IMR-90 (cell line): Measurements from ENCODE around the gene BCAS1. TPM values are rescaled to one million over a fixed set of nuclear protein-coding genes. Genes with fewer than 3 reads are reported as not detected.

ENCODE experiments used
- ATAC-seq: fragments of 200-7000 bp; cut with Tn5 transposase; 2 replicates; pipeline ENCODE4 v1.9.1; 2020; ENCODE audit warnings: low read depth, mild to moderate bottlenecking, moderate library complexity
- BruUV-seq: library from RNA; stranded (reverse); fragments of 400-500 nt; replicated peaks from 2 replicates; lab custom pipeline; 2021; lab: Mats Ljungman, UMichigan
- CTCF ChIA-PET: fragments of 300-600 bp; formaldehyde crosslinking; extraction: SDS; loops from one replicate; lab custom pipeline; 2021; ENCODE audit warnings: antibody characterized with exemption; lab: Yijun Ruan, JAX
- POLR2A ChIA-PET: fragments of 300-600 bp; sonication (Branson Sonifier 250); formaldehyde crosslinking; loops from one replicate; lab custom pipeline; 2022; ENCODE audit warnings: antibody characterized with exemption; ENCODE audit not compliant: unreplicated experiment; lab: Charles Lee
- DNase-seq: peaks from one replicate; pipeline ENCODE4 v3.0.0; 2013
- H2AFZ ChIP-seq: replicated peaks from 2 replicates; pipeline ENCODE3; 2013; ENCODE audit warnings: low read length, mild to moderate bottlenecking; ENCODE audit not compliant: poor library complexity
- H2AK5ac ChIP-seq: 2 replicates; pipeline ENCODE4 v1.6.1; 2013; ENCODE audit warnings: low read depth, low read length, inconsistent platforms
- H2AK9ac ChIP-seq: replicated peaks from 2 replicates; pipeline ENCODE3; 2013; ENCODE audit warnings: mild to moderate bottlenecking, low read depth, low read length, moderate library complexity; ENCODE audit not compliant: poor library complexity
- H2BK120ac ChIP-seq: 2 replicates; pipeline ENCODE4 v1.6.1; 2013; ENCODE audit warnings: low read depth, low read length, inconsistent platforms
- H2BK15ac ChIP-seq: 3 replicates; pipeline ENCODE4 v1.6.1; 2013; ENCODE audit warnings: low read depth, low read length, inconsistent platforms
- H2BK20ac ChIP-seq: 2 replicates; pipeline ENCODE4 v1.6.1; 2013; ENCODE audit warnings: low read depth, mild to moderate bottlenecking, inconsistent platforms, low read length, moderate library complexity
- H2BK5ac ChIP-seq: 2 replicates; pipeline ENCODE4 v1.6.1; 2013; ENCODE audit warnings: mild to moderate bottlenecking, low read depth, low read length, inconsistent platforms; ENCODE audit not compliant: poor library complexity, severe bottlenecking
- H3K14ac ChIP-seq: replicated peaks from 2 replicates; pipeline ENCODE4 v1.6.1; 2013; ENCODE audit warnings: low read depth, low read length, inconsistent platforms
- H3K18ac ChIP-seq: 2 replicates; pipeline ENCODE4 v1.6.1; 2013; ENCODE audit warnings: low read depth, low read length, control low read depth
- H3K23ac ChIP-seq: 2 replicates; pipeline ENCODE4 v1.6.1; 2013; ENCODE audit warnings: low read depth, low read length, inconsistent platforms
- H3K27ac ChIP-seq: 2 replicates; pipeline ENCODE4 v1.5.1; 2013; ENCODE audit warnings: mild to moderate bottlenecking, control low read depth, low read length; ENCODE audit not compliant: insufficient read depth
- H3K27me3 ChIP-seq: 2 replicates; pipeline ENCODE4 v1.6.1; 2013; ENCODE audit warnings: low read length; ENCODE audit not compliant: control insufficient read depth, insufficient read depth
- H3K36me3 ChIP-seq: 2 replicates; pipeline ENCODE4 v1.6.1; 2013; ENCODE audit warnings: low read length, mixed read lengths; ENCODE audit not compliant: control insufficient read depth, insufficient read depth
- H3K4ac ChIP-seq: 2 replicates; pipeline ENCODE4 v1.6.1; 2013; ENCODE audit warnings: low read depth, low read length, inconsistent platforms
- H3K4me1 ChIP-seq: 2 replicates; pipeline ENCODE4 v1.6.1; 2013; ENCODE audit warnings: low read length, mixed read lengths; ENCODE audit not compliant: control insufficient read depth, insufficient read depth
- H3K4me2 ChIP-seq: 2 replicates; pipeline ENCODE4 v1.6.1; 2013; ENCODE audit warnings: low read depth, mild to moderate bottlenecking, control low read depth, low read length, moderate library complexity
- H3K4me3 ChIP-seq: 2 replicates; pipeline ENCODE4 v1.5.1; 2013; ENCODE audit warnings: low read depth, mild to moderate bottlenecking, control low read depth, low read length, moderate library complexity; ENCODE audit not compliant: insufficient read depth
- H3K56ac ChIP-seq: 2 replicates; pipeline ENCODE4 v1.6.1; 2013; ENCODE audit warnings: low read length, inconsistent platforms; ENCODE audit not compliant: insufficient read depth; ENCODE audit errors: extremely low read depth
- H3K79me1 ChIP-seq, 2 experiments: 2 replicates each; pipeline ENCODE4 v1.6.1; 2013; ENCODE audit warnings: low read length in 2 of 2, inconsistent platforms in 1 of 2, low read depth in 1 of 2
- H3K9ac ChIP-seq: 2 replicates; pipeline ENCODE4 v1.6.1; 2013; ENCODE audit warnings: low read depth, low read length, control low read depth
- H3K9me1 ChIP-seq: 2 replicates; pipeline ENCODE4 v1.6.1; 2013; ENCODE audit warnings: low read length, inconsistent platforms; ENCODE audit not compliant: insufficient read depth
- H3K9me3 ChIP-seq: 2 replicates; pipeline ENCODE4 v1.6.1; 2013; ENCODE audit warnings: low read length; ENCODE audit not compliant: control insufficient read depth, insufficient read depth
- H4K20me1 ChIP-seq: 2 replicates; pipeline ENCODE4 v1.6.1; 2013; ENCODE audit warnings: low read length, inconsistent platforms; ENCODE audit not compliant: insufficient read depth
- H4K5ac ChIP-seq: 2 replicates; pipeline ENCODE4 v1.6.1; 2013; ENCODE audit warnings: mild to moderate bottlenecking, low read depth, low read length, control low read depth
- H4K8ac ChIP-seq, 2 experiments: 2 replicates each; pipeline ENCODE4 v1.6.1; 2013; ENCODE audit warnings: low read depth in 2 of 2, low read length in 2 of 2, control low read depth in 1 of 2, inconsistent platforms in 1 of 2
- H4K91ac ChIP-seq: 2 replicates; pipeline ENCODE4 v1.6.1; 2013; ENCODE audit warnings: low read depth, low read length, inconsistent platforms; ENCODE audit not compliant: insufficient read depth
- BHLHE40 ChIP-seq: fragments of 150-350 bp; IDR thresholded peaks from 2 replicates; pipeline ENCODE4 v1.6.1; 2016; ENCODE audit warnings: mild to moderate bottlenecking, low read depth, low read length
- CEBPB ChIP-seq: IDR thresholded peaks from 2 replicates; pipeline ENCODE4 v1.6.1; 2012; ENCODE audit warnings: low read depth, low read length, improper control_type of control experiment
- CHD1 ChIP-seq: IDR thresholded peaks from 2 replicates; pipeline ENCODE4 v1.6.1; 2012; ENCODE audit warnings: low read depth, low read length, improper control_type of control experiment
- FOS ChIP-seq: fragments of 150-350 bp; IDR thresholded peaks from 2 replicates; pipeline ENCODE4 v1.6.1; 2016; ENCODE audit warnings: low read depth, low read length
- MAFK ChIP-seq: IDR thresholded peaks from 2 replicates; pipeline ENCODE4 v1.6.1; 2012; ENCODE audit warnings: low read depth, low read length, improper control_type of control experiment
- MAZ ChIP-seq: IDR thresholded peaks from 2 replicates; pipeline ENCODE4 v1.6.1; 2012; ENCODE audit warnings: low read depth, mild to moderate bottlenecking, low read length, improper control_type of control experiment, moderate library complexity, borderline replicate concordance
- MXI1 ChIP-seq: IDR thresholded peaks from 2 replicates; pipeline ENCODE4 v1.6.1; 2012; ENCODE audit warnings: low read depth, mild to moderate bottlenecking, low read length, moderate library complexity, borderline replicate concordance
- NFE2L2 ChIP-seq: fragments of 150-350 bp; IDR thresholded peaks from 2 replicates; pipeline ENCODE4 v1.6.1; 2016; ENCODE audit warnings: low read depth, mild to moderate bottlenecking, low read length
- POLR2A ChIP-seq: IDR thresholded peaks from 2 replicates; pipeline ENCODE4 v1.6.1; 2012; ENCODE audit warnings: mild to moderate bottlenecking, low read depth, low read length
- RAD21 ChIP-seq: IDR thresholded peaks from 2 replicates; pipeline ENCODE4 v1.6.1; 2012; ENCODE audit warnings: low read length, improper control_type of control experiment
- RCOR1 ChIP-seq: IDR thresholded peaks from 2 replicates; pipeline ENCODE4 v1.6.1; 2012; ENCODE audit warnings: mild to moderate bottlenecking, low read length, improper control_type of control experiment; ENCODE audit not compliant: insufficient replicate concordance
- RFX5 ChIP-seq: IDR thresholded peaks from 2 replicates; pipeline ENCODE4 v1.8.0; 2012; ENCODE audit warnings: low read depth, mild to moderate bottlenecking, low read length, moderate library complexity
- SMC3 ChIP-seq: fragments of 150-350 bp; IDR thresholded peaks from 2 replicates; pipeline ENCODE4 v1.6.1; 2016; ENCODE audit warnings: low read depth, mild to moderate bottlenecking, antibody characterized with exemption, low read length, moderate library complexity
- WGBS, 2 experiments: methylation state at CpG; one replicate each; pipeline versions ENCODE4 v1.1.5 to v1.1.7; 2013; ENCODE audit warnings: missing lambda C conversion rate in 2 of 2; ENCODE audit not compliant: insufficient read length in 1 of 2; ENCODE audit errors: extremely low coverage in 2 of 2; 5-methylcytosine and 5-hydroxymethylcytosine counted together
- dilution Hi-C: fragments of 300-500 bp; cut with HindIII; formaldehyde crosslinking; loops from one replicate; pipeline ENCODE4 v1.14.3; 2018; ENCODE audit warnings: low sequenced_read_pairs; ENCODE audit not compliant: unreplicated experiment
- in situ Hi-C: fragments of 300-500 bp; cut with MboI; formaldehyde crosslinking; loops from 3 replicates; pipeline ENCODE4 v1.14.3; 2019; ENCODE audit warnings: low sequenced_read_pairs, inconsistent platforms, mixed read lengths
- intact Hi-C: fragments of 100-400 bp; cut with micrococcal nuclease; formaldehyde crosslinking; loops from 2 replicates; pipeline ENCODE4 v1.10.0; 2022
- polyA plus RNA-seq, 3 experiments: library from polyadenylated mRNA; depleted of rRNA; stranded (reverse); fragments of >200 nt; gene quantifications; 2 replicates each; pipeline ENCODE4 v1.2.3, GENCODE V29; 2012; ENCODE audit warnings: low replicate concordance in 1 of 3
- total RNA-seq: library from RNA; depleted of rRNA; stranded (reverse); fragments of >200 nt; gene quantifications from 2 replicates; pipeline ENCODE4 v1.2.3, GENCODE V29; 2012
- TF ChIP-seq, protein P1 (sequence below): fragments of 150-350 bp; IDR thresholded peaks from 2 replicates; pipeline ENCODE4 v1.6.1; 2016; ENCODE audit warnings: low read depth, mild to moderate bottlenecking, low read length, moderate library complexity, borderline replicate concordance
- TF ChIP-seq, protein P2 (sequence below): fragments of 150-350 bp; IDR thresholded peaks from 2 replicates; pipeline ENCODE4 v1.6.1; 2017; ENCODE audit warnings: mild to moderate bottlenecking, antibody characterized with exemption, low read length, low read depth
- TF ChIP-seq, protein P3 (sequence below): conservative IDR thresholded peaks from 2 replicates; pipeline ENCODE4 v1.5.1; 2012; ENCODE audit warnings: mild to moderate bottlenecking, low read depth, low read length, improper control_type of control experiment

The BCAS1 gene
- total and polyA plus RNA-seq, 2 of the 4 experiments (the other 2 are of a cell fraction): under 0.01 TPM; not detected in 1

GRCh38 chr20:53982624-53983023 lies 87.8 kb downstream of the BCAS1 start:
- Histone ChIP-seq H3K4me1 (no peaks in the 10 kb centered on the region), H3K9me3 (no peaks in the 10 kb centered on the region), H3K4me2 (no peak overlapping the region), H2BK20ac (no peak overlapping the region), H3K36me3 (no peaks in the 10 kb centered on the region), H3K79me1 (no peaks in the 10 kb centered on the region), H2AFZ (no peak overlapping the region), H3K23ac (no peak overlapping the region), H3K18ac (no peak overlapping the region), H4K5ac (no peak overlapping the region), H3K27ac (no peak overlapping the region), H3K56ac (no peak overlapping the region), H3K27me3 (peaks cover 7% of the 10 kb centered on the region), H4K91ac (no peak overlapping the region), H3K14ac (no peak overlapping the region), H2BK120ac (no peak overlapping the region), H2BK5ac (no peak overlapping the region), H4K20me1 (no peaks in the 10 kb centered on the region), H2AK5ac (no peak overlapping the region), H3K4ac (no peak overlapping the region), H3K9me1 (no peaks in the 10 kb centered on the region), H2BK15ac (no peak overlapping the region), H3K4me3 (no peak overlapping the region), H3K9ac (no peak overlapping the region), H2AK9ac (no peak overlapping the region), H4K8ac (no peak overlapping the region)
- no TSS peak for BruUV-seq
- DNase-seq: no peak
- no peak for TF ChIP-seq RAD21
- TF ChIP-seq, protein P1, sequence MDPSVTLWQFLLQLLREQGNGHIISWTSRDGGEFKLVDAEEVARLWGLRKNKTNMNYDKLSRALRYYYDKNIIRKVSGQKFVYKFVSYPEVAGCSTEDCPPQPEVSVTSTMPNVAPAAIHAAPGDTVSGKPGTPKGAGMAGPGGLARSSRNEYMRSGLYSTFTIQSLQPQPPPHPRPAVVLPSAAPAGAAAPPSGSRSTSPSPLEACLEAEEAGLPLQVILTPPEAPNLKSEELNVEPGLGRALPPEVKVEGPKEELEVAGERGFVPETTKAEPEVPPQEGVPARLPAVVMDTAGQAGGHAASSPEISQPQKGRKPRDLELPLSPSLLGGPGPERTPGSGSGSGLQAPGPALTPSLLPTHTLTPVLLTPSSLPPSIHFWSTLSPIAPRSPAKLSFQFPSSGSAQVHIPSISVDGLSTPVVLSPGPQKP: no peak
- TF ChIP-seq MXI1: no peak
- TF ChIP-seq, protein P2, sequence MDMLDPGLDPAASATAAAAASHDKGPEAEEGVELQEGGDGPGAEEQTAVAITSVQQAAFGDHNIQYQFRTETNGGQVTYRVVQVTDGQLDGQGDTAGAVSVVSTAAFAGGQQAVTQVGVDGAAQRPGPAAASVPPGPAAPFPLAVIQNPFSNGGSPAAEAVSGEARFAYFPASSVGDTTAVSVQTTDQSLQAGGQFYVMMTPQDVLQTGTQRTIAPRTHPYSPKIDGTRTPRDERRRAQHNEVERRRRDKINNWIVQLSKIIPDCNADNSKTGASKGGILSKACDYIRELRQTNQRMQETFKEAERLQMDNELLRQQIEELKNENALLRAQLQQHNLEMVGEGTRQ: no peak
- no peak for TF ChIP-seq RCOR1
- no peak for TF ChIP-seq SMC3
- TF ChIP-seq NFE2L2: no peak
- TF ChIP-seq, protein P3, sequence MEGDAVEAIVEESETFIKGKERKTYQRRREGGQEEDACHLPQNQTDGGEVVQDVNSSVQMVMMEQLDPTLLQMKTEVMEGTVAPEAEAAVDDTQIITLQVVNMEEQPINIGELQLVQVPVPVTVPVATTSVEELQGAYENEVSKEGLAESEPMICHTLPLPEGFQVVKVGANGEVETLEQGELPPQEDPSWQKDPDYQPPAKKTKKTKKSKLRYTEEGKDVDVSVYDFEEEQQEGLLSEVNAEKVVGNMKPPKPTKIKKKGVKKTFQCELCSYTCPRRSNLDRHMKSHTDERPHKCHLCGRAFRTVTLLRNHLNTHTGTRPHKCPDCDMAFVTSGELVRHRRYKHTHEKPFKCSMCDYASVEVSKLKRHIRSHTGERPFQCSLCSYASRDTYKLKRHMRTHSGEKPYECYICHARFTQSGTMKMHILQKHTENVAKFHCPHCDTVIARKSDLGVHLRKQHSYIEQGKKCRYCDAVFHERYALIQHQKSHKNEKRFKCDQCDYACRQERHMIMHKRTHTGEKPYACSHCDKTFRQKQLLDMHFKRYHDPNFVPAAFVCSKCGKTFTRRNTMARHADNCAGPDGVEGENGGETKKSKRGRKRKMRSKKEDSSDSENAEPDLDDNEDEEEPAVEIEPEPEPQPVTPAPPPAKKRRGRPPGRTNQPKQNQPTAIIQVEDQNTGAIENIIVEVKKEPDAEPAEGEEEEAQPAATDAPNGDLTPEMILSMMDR: no peak
- no peak for TF ChIP-seq CHD1
- TF ChIP-seq MAZ: no peak
- no peak for TF ChIP-seq POLR2A
- no peak for TF ChIP-seq RFX5
- TF ChIP-seq MAFK: no peak
- no peak for TF ChIP-seq CEBPB
- TF ChIP-seq BHLHE40: no peak
- TF ChIP-seq FOS: no peak
- in situ Hi-C loops: loop anchor here (25.0 kb wide), 3 partner anchors 105 to 1745 kb away; no protein-coding TSS in a partner anchor
- intact Hi-C loops: no loop called here
- WGBS, 2 experiments: no CpG with 5 or more reads among the region's 2 CpGs
- ChIA-PET POLR2A (no interaction called here), CTCF (no interaction called here)
- dilution Hi-C loops: no loop called here
- no peak for ATAC-seq
